Peyer's patch (tissue), 4 donors: ENCODE data around the gene VTI1A.

ENCODE experiments used
- CTCF ChIP-seq, 6 experiments: fragments of 450-650 bp in 4 of 6; fragments of 200-600 bp in 2 of 6; sonication (generic) in 1 of 6; IDR thresholded peaks; one replicate each; pipeline ENCODE4 v1.5.1; 2017 to 2019; ENCODE audit warnings: antibody characterized with exemption in 6 of 6, mild to moderate bottlenecking in 3 of 6, moderate library complexity in 1 of 6
- POLR2A ChIP-seq, 2 donors: fragments of 450-650 bp; IDR thresholded peaks; one replicate each; pipeline ENCODE4 v1.5.1; 2017; ENCODE audit warnings: antibody characterized with exemption in 2 of 2, mild to moderate bottlenecking in 2 of 2, moderate library complexity in 2 of 2

- no peak for TF ChIP-seq CTCF (IDR thresholded peaks at IDR 0.05)
- TF ChIP-seq POLR2A (IDR thresholded peaks at IDR 0.05), result no peak
These were observed 311.9 kb downstream of the VTI1A start for GRCh38 chr10:112758961-112759360.
